ENCODE data around the gene TUBA4A. TPM values are rescaled to one million over a fixed set of nuclear protein-coding genes. Genes with fewer than 3 reads are reported as not detected.

TUBA4A gene
- total and polyA plus RNA-seq, 10 of the 15 experiments (the other 5 are each of a cell fraction or from before 2014, with no cell fraction given), result 58.2 to 325 (median 134) TPM

DNA sequence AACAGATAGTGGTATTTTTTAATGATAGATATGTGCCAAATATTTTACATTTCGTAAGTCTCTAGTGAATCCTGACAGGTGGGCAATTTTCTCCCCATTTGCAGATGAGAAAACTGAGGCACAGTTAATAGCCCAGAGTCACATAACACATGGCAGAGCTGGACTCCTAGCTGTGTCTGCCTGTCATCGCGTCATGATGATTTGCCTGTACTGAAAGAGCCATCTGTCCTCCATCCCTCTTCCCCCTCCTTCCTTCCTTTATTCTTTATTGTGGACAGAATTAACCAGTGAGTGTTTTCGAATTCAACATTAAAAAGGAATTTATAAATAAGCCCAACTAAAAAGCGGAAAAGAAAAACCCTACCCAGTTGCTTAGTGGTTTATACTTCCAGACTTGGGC is 28.7 kb upstream of the TUBA4A start:
- Histone ChIP-seq H3K36me3 (ENCODE audit: control insufficient read depth in 2 of 2, insufficient read depth in 2 of 2, low read length in 1 of 2) (no peaks in the 10 kb centered on the region; a peak in 1 of 4 replicates), H2AFZ (ENCODE audit: control insufficient read depth, low read depth, low read length) (no peak overlapping the region), H3K9ac (ENCODE audit: control insufficient read depth, insufficient read depth, low read length) (no peak overlapping the region), H3K27me3 (replicated peaks in 1 of 2; ENCODE audit: control insufficient read depth in 2 of 2, insufficient read depth in 2 of 2, low read length in 1 of 2) (no peaks in the 10 kb centered on the region), H3K9me3 (replicated peaks; ENCODE audit: control insufficient read depth, insufficient read depth, low read length) (no peaks in the 10 kb centered on the region), H3K27ac (ENCODE audit: control insufficient read depth, insufficient read depth) (no peak overlapping the region), H3K4me1 (ENCODE audit: control insufficient read depth, insufficient read depth, low read length) (peaks cover 26% of the 10 kb centered on the region), H3K79me2 (ENCODE audit: control insufficient read depth, insufficient read depth, low read length) (peaks cover 6% of the 10 kb centered on the region), H3K4me2 (ENCODE audit: control insufficient read depth, insufficient read depth) (no peak overlapping the region), H3K4me3 (no peak overlapping the region), H4K20me1 (ENCODE audit: control insufficient read depth, insufficient read depth) (no peaks in the 10 kb centered on the region)
- WGBS (ENCODE audit: insufficient coverage, insufficient replicate concordance, low lambda C conversion rate, missing lambda C conversion rate), result 87% methylated on average over 5 of the region's 5 CpGs
- no TSS peak for BruUV-seq (replicated peaks)
- DNase-seq (ENCODE audit: low read depth, low spot score) (no peak), ATAC-seq (no peak), FAIRE-seq (no peak)
- POLR2A ChIA-PET, result interaction anchor here (5.6 to 7.0 kb wide), 2 partner anchors 31 to 107 kb away, joined by 34 to 160 read pairs; partner anchors contain the start of genes CNPPD1, TUBA4A and TUBA4B
- RAD21 ChIA-PET (ENCODE audit: unreplicated experiment), result no interaction called here
- intact Hi-C loops (cut with micrococcal nuclease; ENCODE audit: unreplicated experiment) (no loop called here), in situ Hi-C loops (cut with MboI) (no loop called here)
- SMC1A ChIA-PET (ENCODE audit: uncharacterized antibody, unreplicated experiment), result interaction anchor here (0.7 to 8.8 kb wide), 2 partner anchors 11 to 53 kb away, joined by 3 to 96 read pairs; partner anchors contain the start of genes ANKZF1 and ATG9A
- TF ChIP-seq HDGF (IDR thresholded peaks at IDR 0.05), result no peak
- no peak for TF ChIP-seq SIX5 (IDR thresholded peaks at IDR 0.05; ENCODE audit: low read depth, low read length, severe bottlenecking)
- TF ChIP-seq, protein P1, sequence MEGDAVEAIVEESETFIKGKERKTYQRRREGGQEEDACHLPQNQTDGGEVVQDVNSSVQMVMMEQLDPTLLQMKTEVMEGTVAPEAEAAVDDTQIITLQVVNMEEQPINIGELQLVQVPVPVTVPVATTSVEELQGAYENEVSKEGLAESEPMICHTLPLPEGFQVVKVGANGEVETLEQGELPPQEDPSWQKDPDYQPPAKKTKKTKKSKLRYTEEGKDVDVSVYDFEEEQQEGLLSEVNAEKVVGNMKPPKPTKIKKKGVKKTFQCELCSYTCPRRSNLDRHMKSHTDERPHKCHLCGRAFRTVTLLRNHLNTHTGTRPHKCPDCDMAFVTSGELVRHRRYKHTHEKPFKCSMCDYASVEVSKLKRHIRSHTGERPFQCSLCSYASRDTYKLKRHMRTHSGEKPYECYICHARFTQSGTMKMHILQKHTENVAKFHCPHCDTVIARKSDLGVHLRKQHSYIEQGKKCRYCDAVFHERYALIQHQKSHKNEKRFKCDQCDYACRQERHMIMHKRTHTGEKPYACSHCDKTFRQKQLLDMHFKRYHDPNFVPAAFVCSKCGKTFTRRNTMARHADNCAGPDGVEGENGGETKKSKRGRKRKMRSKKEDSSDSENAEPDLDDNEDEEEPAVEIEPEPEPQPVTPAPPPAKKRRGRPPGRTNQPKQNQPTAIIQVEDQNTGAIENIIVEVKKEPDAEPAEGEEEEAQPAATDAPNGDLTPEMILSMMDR (IDR thresholded peaks at IDR 0.05 in 2 of 3, conservative IDR thresholded peaks at IDR 0.05 in 1 of 3; ENCODE audit: control insufficient read depth in 2 of 3, extremely low read depth in 1 of 3, insufficient read depth in 1 of 3, low read depth in 3 of 3, low read length in 3 of 3), result no peak
- TF ChIP-seq YBX1 (IDR thresholded peaks at IDR 0.05), result no peak
- no peak for TF ChIP-seq ASH2L (IDR thresholded peaks at IDR 0.05; ENCODE audit: borderline replicate concordance, low read depth)
- CTCF ChIA-PET, result interaction anchor here (2.6 to 13.5 kb wide), 2 partner anchors 11 to 123 kb away, joined by 6 to 257 read pairs; no protein-coding TSS in a partner anchor

All from GM12878 (cell line).